NOMO-1 treated with DMSO at 0.1 percent for 48 hours (cell line): ENCODE measurements around the gene HOXB2.

Experiments used
- DNase-seq: peaks from one replicate; lab custom pipeline; 2025; ENCODE audit not compliant: unreplicated experiment; lab: John Stamatoyannopoulos, UW

Gene HOXB2

GRCh38 chr17:48494335-48494734 is 50.6 kb downstream of the HOXB2 start:
- DNase-seq: no peak
